NCI-H526 treated with DMSO at 0.1 percent for 48 hours (cell line): Measurements from ENCODE around the gene ANKRD44.
"Not testable (repeated sequence)": the region's sequence is repeated elsewhere in the genome, so short reads cannot be mapped to it uniquely, and the experiment has no call there.

Experiments
- DNase-seq: peaks from one replicate; lab custom pipeline; 2025; lab: John Stamatoyannopoulos, UW

ANKRD44 gene

DNA sequence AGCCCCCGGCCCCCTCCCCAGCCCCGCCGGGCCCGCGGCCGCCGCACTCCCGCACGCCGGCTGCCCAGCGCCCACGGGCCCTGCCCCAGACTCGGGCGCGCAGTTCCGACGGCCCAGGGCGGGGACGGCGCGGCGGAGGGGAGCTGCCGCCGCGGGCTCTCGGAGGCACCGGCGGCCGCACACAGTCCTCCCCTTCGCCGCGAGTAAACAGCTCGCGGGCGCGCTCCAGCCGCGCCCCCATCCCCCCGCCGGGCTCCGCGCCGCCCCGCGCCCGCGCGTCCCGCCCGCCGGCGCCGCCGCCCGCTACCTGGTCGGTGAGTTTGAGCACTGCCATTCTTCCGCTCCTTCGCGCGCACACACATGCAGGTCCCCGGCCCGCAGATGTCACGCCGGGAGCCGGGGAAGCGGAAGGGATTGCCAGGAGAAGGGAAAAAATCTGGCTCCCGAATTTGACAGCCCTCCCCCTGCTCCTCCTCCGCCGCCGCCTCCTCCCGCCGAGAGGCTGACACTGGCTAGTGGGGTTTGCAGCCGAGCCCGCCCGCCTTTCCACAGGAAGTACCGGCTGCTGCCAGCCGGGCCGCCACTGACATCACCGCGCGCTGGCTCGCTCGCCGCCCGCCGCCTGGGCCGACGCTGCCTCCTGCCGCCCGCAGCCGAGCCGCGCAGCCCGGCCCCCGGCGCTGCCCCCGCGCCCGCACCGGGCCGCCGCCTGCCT lies at the start of gene ANKRD44:
TSS of gene ANKRD44 (minus strand) at position 510 of the 715 bp plus-strand sequence. CDS start at position 334, 176 bp downstream.
- peak; percentile 45 for DNase-seq

DNA sequence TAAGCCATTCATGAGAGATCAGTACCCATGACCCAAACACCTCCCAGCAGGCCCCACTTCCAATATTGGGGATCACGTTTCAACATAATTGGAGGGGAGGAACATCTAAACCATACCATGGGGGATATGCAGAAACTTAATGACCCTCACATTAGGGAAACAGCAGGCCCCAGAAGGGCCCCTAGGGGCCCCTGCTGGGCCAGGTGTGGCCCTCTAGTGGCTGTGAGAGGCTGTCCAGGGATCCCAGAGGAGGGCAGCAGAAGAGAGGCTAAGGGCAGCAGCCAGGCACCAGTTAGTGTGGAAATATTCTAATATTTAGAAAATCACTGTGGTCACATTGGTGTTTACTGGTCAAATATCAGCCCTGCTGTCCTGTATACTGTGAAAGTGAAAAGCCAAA lies 49.3 kb upstream of the ANKRD44 start:
- DNase-seq = no peak

- no peak for DNase-seq
Observed at GRCh38 chr2:197358931-197359330, 48.4 kb upstream of the ANKRD44 start.

- DNase-seq = no peak
Observed at GRCh38 chr2:197357986-197358385, 47.4 kb upstream of the ANKRD44 start.

DNA sequence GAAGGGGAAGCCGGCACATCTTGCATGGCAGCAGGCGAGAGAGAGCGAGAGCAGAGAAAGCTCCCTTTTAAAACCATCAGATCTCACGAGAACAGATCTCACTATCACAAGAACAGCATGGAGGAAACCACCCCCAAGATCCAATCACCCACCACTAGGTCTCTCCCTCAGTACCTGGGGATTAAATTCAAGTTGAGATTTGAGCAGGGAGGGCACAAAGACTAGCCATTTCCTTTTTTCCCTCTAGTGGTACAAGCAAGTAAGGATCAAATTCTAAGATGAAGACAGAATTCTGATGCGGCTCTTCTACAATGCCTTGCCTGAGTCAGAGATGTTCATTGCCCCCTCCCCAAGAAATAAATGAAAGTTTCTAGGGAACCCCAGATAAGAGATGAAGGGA lies 45.6 kb upstream of the ANKRD44 start:
- no peak for DNase-seq

- no peak for DNase-seq
Observed at GRCh38 chr2:197354169-197354558, 43.6 kb upstream of the ANKRD44 start.

GRCh38 chr2:197353393-197354168 lies 43.0 kb upstream of the ANKRD44 start:
- DNase-seq = no peak

GRCh38 chr2:197349699-197350098 lies 39.1 kb upstream of the ANKRD44 start:
- DNase-seq = no peak

DNA sequence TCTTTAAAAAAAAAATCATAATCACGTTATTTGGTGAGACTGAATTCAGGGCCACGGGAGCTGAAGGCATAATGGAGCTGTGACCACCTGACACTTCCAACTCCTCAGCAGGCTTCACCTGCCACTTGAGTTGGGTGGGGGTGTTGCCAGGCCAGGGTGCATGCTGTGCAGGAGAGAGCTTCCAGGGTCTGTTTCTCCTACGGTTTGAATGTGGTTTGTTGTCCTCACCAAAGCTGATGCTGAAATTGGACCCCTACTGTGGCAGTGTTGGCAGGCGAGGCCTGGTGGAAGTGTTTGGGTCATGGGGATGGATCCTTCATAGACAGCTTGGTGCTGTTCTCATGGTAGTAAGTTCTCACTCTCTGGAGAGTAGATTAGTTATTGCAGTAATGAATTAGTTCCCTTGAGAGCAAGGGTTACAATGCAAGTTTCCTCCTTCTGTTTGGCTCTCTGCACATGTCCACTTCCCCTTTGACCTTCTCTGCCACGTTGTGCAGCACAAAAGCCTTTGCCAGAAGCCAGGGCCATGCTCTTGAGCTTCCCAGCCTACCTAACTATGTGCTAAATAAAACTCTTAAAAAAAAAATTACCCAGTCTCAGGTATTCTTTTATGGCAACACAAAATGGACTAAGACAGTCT lies 38.3 kb upstream of the ANKRD44 start:
- no peak for DNase-seq

DNA sequence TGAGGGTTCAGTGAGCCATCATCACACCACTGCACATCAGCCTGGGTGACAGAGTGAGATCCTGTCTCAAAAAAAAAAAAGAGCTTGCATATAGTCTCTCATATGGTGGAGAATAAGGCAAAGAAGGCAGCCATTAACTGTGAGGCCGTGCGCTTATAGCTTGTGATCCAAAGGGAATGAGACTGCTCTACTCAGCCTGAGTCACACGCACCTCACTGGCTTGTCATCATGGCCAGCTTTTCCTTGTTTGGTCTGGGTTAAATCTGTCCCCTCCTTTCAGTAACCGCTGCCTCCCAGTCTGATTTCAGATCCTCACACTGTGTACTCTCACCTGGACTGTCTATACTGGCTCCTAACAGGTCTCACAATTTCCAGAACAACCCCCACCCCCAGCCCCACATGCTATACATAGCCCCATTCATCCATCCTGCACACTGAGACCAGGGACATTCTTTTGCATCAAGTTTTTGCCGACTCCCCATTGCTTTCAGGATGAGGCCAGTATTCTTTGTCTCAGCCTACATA lies 35.3 kb upstream of the ANKRD44 start:
- no peak for DNase-seq

- DNase-seq = not testable (repeated sequence)
Observed at GRCh38 chr2:197343968-197344367, 33.4 kb upstream of the ANKRD44 start.

DNA sequence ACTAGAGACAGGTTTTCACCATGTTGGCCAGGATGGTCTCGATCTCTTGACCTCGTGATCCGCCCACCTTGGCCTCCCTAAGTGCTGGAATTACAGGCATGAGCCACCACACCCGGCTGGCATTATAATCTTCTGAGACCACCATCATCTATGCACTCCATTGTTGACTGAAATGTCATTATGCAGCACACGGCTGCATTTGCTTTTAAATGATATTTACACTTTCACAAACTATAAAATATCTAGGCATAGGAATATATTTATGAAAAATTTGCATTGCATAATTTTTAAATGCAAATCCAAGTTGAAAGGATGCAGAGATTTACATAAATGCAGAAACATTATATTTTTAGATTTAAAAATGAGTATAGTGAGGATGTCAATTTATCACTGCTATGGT lies 30.0 kb upstream of the ANKRD44 start:
- DNase-seq = peak; percentile 88

- no peak for DNase-seq
Observed at GRCh38 chr2:197339496-197340220, 29.1 kb upstream of the ANKRD44 start.

GRCh38 chr2:197339016-197339415 lies 28.4 kb upstream of the ANKRD44 start:
- no peak for DNase-seq

DNA sequence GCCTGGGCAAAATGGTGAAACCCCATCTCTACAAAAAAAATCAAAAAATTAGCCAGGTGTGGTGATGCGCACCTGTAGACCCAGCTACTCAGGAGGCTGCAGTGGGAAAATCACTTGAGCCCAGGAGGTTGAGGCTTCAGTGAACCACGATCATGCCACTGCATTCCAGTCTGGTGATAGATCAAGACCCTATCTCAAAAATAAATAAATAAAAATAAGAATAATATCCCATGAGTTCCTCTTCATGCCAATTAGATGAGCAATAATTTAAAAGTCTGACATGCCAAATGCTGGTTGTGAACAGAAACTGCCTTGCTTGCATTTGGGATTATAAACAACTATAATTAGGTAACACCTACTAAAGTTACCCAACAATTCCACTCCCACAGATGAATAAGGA lies 22.1 kb upstream of the ANKRD44 start:
- DNase-seq = no peak

DNA sequence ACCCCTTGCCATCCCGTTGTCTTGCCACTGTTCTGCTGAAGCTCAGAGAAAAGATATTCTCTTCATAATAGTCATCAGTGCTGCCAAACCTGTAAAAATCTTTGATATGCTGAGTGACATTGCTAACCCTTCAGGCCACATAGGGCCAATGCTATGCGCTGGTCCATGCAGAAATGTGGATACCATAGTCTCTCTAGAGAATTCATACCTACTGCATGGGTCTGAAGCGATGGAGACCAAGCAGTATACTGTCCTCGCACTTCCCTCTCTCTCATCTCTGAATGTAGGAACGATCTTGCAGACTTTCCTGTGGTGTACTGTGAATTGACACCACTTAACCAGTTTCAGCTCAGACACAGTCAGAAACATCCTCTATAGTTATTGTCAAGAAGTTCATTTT lies 17.9 kb upstream of the ANKRD44 start:
- DNase-seq = no peak

- no peak for DNase-seq
Observed at GRCh38 chr2:197327472-197328098, 17.0 kb upstream of the ANKRD44 start.

DNA sequence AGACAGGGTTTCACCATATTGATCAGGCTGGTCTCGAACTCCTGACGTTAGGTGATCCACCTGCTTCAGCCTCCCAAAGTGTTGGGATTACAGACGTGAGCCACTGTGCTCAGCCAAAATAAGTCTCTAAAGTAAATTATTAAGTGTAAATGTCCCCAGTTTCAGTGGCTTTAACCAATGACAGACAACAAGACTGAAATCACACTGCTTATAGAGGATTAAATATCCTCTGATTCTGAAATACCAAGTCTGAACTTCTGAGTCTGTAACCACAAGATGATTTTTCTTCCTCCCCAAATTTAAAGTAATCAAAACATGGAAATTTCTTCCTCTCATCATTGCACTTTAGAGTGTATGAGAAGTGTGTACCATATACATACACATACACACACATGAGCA lies 16.5 kb upstream of the ANKRD44 start:
- DNase-seq = no peak

GRCh38 chr2:197324801-197325200 lies 14.2 kb upstream of the ANKRD44 start:
- DNase-seq = no peak

- DNase-seq = no peak
Observed at GRCh38 chr2:197322724-197323720, 12.4 kb upstream of the ANKRD44 start.
